ENCODE results near the gene ZNF846.
"Not testable (repeated sequence)": the region's sequence is repeated elsewhere in the genome, so short reads cannot be mapped to it uniquely, and the experiment has no call there.

ZNF846 gene

GRCh38 chr19:9768175-9769112 is at the start of gene ZNF846:
ZNF846 (minus strand) TSS chr19:9768738; CDS start chr19:9764950, 3,788 bp downstream.
- Mint-ChIP-seq H3K4me1 (ENCODE audit: low read depth) (peaks cover 8% of the 10 kb centered on the region), H3K27ac (peak within 1 kb of the TSS; percentile 98), H3K9me3 (ENCODE audit: low read depth) (peaks cover 8% of the 10 kb centered on the region), H3K36me3 (peaks cover 13% of the 10 kb centered on the region), H3K4me3 (peak within 1 kb of the TSS; percentile 99), H3K27me3 (no peaks in the 10 kb centered on the region)

DNA sequence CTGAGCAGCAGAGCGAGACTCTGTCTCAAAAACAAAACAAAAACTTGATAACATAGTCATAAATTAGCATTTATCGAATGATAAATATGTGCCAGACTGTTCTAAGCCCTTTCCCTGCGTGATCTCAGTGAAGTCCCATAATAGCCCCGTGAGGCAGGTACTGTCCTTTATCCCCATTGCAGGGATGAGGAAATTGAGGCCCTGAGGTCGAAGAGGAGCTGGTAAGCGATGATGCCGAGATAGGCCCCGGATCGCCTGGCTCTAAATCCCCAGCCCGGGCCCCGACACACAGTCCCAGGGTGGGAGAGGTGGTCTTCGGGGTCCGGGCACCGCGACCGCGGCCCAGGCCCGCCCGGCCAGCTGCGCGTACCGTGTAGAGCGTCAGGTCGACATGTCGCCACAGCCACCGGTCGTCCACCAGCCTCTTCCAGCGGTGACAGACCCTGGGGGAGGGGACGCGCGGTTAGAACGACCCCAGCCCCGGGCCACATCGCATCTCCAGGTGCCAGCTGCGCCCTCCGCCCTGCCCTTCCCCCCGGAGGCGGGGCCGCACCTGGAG is 49.7 kb upstream of the ZNF846 start:
- peaks cover 11% of the 10 kb centered on the region for H3K36me3 Mint-ChIP-seq
- no peaks in the 10 kb centered on the region for H3K27me3 Mint-ChIP-seq
- peaks cover 28% of the 10 kb centered on the region for H3K4me1 Mint-ChIP-seq (ENCODE audit: low read depth)
- peak overlapping the region; percentile 83 for H3K27ac Mint-ChIP-seq
- no peaks in the 10 kb centered on the region for H3K9me3 Mint-ChIP-seq (ENCODE audit: low read depth)
- peak overlapping the region; percentile 89 for H3K4me3 Mint-ChIP-seq

DNA sequence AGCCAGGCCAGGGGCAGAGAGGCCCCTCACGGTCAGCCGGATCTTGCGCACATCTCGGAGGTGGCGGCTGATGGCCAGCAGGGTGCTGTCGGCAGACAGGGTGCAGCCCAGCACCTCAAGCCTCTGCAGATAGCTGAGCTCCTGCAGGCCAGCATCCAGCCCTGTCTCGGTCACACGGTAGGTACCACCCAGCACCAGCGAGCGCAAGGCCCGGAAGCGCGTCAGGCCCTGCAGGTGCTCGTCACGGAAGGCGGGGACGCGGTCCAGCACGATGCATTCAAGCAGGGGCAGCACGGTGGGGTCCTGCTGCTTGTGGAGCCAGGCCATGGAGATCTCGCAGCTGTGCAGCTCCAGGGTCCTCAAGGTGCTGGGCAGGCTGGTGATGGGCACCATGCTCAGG is 42.6 kb upstream of the ZNF846 start:
- H3K4me1 Mint-ChIP-seq (ENCODE audit: low read depth) = peaks cover 35% of the 10 kb centered on the region
- no peak overlapping the region for H3K27ac Mint-ChIP-seq
- H3K36me3 Mint-ChIP-seq = peaks cover 13% of the 10 kb centered on the region
- H3K9me3 Mint-ChIP-seq (ENCODE audit: low read depth) = no peaks in the 10 kb centered on the region
- H3K27me3 Mint-ChIP-seq = no peaks in the 10 kb centered on the region
- no peak overlapping the region for H3K4me3 Mint-ChIP-seq

DNA sequence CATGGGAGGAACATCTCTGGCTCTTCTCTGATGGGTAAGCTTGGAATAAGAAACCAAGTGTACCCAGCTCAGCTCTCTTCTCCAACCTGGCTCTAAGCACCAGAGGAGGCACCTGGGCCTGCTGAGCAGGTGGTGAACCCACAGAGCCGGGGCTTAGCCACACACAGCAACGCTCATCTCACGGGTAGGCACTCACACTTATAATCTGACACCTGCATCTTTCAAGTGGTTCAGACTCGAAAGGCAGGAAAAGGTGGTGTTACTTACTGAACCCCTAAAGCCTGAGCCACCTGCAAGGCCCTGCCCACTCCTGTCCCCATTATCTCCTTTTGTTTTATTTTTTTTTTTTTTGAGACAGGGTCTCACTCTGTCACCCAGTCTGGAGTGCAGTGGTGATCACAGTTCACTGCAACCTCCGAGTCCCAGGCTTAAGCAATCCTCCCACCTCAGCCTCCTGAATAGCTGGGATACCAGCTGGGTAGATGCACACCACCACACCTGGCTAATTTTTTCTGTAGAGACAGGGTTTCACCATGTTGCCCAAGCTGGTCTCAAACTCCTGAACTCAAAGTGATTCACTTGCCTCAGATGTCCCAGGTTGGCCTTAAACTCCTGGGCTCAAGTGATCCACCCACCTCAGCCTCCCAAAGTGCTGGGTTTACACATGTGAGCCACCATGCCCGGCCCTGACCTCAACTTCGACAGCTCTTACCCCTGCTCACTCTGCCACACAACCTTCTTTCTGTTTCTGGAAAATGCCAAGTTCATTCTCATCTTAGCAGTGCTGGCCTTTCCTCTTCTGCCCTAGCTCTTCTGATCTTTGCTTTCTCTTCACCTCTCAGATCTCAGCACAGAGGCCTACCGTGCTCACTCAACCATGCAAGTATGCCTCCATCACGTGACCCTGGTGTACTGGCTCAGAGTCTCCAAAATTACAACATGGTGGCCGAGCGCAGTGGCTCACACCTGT is 40.6 kb upstream of the ZNF846 start:
- Mint-ChIP-seq H3K4me1 (ENCODE audit: low read depth) (peaks cover 37% of the 10 kb centered on the region), H3K4me3 (peak overlapping the region; percentile 52), H3K36me3 (peaks cover 9% of the 10 kb centered on the region), H3K27me3 (no peaks in the 10 kb centered on the region), H3K9me3 (ENCODE audit: low read depth) (no peaks in the 10 kb centered on the region), H3K27ac (peak overlapping the region; percentile 94)

- H3K4me1 Mint-ChIP-seq (ENCODE audit: low read depth) = peaks cover 34% of the 10 kb centered on the region
- peak overlapping the region; percentile 81 for H3K27ac Mint-ChIP-seq
- H3K27me3 Mint-ChIP-seq = no peaks in the 10 kb centered on the region
- no peaks in the 10 kb centered on the region for H3K9me3 Mint-ChIP-seq (ENCODE audit: low read depth)
- peaks cover 6% of the 10 kb centered on the region for H3K36me3 Mint-ChIP-seq
- H3K4me3 Mint-ChIP-seq = no peak overlapping the region
Measured at GRCh38 chr19:9806803-9807202, 38.3 kb upstream of the ZNF846 start.

DNA sequence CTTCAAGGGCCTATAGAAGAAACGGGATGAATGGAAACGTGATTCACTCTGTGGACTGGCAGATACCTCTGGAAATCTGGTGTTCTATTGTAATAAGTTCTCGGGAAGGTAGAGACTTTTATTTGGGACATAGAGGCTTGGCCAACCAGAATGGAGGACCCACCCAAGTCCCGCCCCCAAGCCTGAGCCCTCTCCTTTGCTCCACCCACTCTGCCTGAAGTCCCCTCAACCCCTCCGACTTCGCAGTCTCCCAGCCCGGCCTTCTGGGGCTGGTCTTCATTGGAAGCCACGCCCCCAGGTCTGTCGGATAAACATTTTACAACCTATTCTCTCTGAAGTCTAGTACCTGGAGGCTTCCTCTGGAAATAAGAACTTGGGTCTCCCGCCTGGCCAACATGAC is 33.4 kb upstream of the ZNF846 start:
- H3K9me3 Mint-ChIP-seq (ENCODE audit: low read depth) = no peaks in the 10 kb centered on the region
- H3K4me3 Mint-ChIP-seq = no peak overlapping the region
- no peaks in the 10 kb centered on the region for H3K36me3 Mint-ChIP-seq
- H3K4me1 Mint-ChIP-seq (ENCODE audit: low read depth) = peaks cover 22% of the 10 kb centered on the region
- no peak overlapping the region for H3K27ac Mint-ChIP-seq
- no peaks in the 10 kb centered on the region for H3K27me3 Mint-ChIP-seq

- Mint-ChIP-seq H3K27ac (peak overlapping the region; percentile 3), H3K27me3 (no peaks in the 10 kb centered on the region), H3K36me3 (no peaks in the 10 kb centered on the region), H3K4me3 (no peak overlapping the region), H3K4me1 (ENCODE audit: low read depth) (peaks cover 22% of the 10 kb centered on the region), H3K9me3 (ENCODE audit: low read depth) (no peaks in the 10 kb centered on the region)
Measured at GRCh38 chr19:9799162-9799561, 30.6 kb upstream of the ZNF846 start.

DNA sequence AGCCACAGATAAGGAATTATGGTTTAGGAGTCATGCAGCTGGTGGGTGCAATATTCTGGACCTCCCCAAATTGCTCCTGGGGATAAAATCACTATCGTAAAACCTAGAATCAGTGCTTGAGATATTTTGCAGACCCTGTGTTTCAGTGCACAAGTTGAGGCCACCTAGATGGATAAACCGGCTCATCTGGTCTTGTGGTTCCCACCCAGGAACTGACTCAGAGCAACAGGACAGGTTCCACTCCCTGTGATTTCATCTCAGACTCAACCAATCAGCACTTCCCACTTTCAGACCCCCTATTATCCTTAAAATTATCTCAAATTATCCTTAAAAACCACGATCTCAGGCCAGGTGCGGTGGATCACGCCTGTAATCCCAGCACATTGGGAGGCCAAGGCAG is 29.3 kb upstream of the ZNF846 start:
- no peaks in the 10 kb centered on the region for H3K36me3 Mint-ChIP-seq
- no peaks in the 10 kb centered on the region for H3K27me3 Mint-ChIP-seq

GRCh38 chr19:9796113-9796773 is 27.7 kb upstream of the ZNF846 start:
- no peaks in the 10 kb centered on the region for H3K36me3 Mint-ChIP-seq
- H3K4me3 Mint-ChIP-seq = peak overlapping the region; percentile 20
- peaks cover 4% of the 10 kb centered on the region for H3K9me3 Mint-ChIP-seq (ENCODE audit: low read depth)
- peaks cover 29% of the 10 kb centered on the region for H3K4me1 Mint-ChIP-seq (ENCODE audit: low read depth)
- no peaks in the 10 kb centered on the region for H3K27me3 Mint-ChIP-seq
- H3K27ac Mint-ChIP-seq = peak overlapping the region; percentile 11

More for the DNA sequence above, 29.3 kb upstream of the ZNF846 start:
- H3K27ac Mint-ChIP-seq = no peak overlapping the region
- H3K9me3 Mint-ChIP-seq (ENCODE audit: low read depth) = peaks cover 4% of the 10 kb centered on the region
- peaks cover 25% of the 10 kb centered on the region for H3K4me1 Mint-ChIP-seq (ENCODE audit: low read depth)
- H3K4me3 Mint-ChIP-seq = no peak overlapping the region

- H3K27me3 Mint-ChIP-seq = no peaks in the 10 kb centered on the region
- peaks cover 25% of the 10 kb centered on the region for H3K4me1 Mint-ChIP-seq (ENCODE audit: low read depth)
- no peaks in the 10 kb centered on the region for H3K36me3 Mint-ChIP-seq
- H3K9me3 Mint-ChIP-seq (ENCODE audit: low read depth) = peaks cover 4% of the 10 kb centered on the region
- peak overlapping the region; percentile 85 for H3K27ac Mint-ChIP-seq
- peak overlapping the region; percentile 91 for H3K4me3 Mint-ChIP-seq
Measured at GRCh38 chr19:9793071-9793591, 24.6 kb upstream of the ZNF846 start.

DNA sequence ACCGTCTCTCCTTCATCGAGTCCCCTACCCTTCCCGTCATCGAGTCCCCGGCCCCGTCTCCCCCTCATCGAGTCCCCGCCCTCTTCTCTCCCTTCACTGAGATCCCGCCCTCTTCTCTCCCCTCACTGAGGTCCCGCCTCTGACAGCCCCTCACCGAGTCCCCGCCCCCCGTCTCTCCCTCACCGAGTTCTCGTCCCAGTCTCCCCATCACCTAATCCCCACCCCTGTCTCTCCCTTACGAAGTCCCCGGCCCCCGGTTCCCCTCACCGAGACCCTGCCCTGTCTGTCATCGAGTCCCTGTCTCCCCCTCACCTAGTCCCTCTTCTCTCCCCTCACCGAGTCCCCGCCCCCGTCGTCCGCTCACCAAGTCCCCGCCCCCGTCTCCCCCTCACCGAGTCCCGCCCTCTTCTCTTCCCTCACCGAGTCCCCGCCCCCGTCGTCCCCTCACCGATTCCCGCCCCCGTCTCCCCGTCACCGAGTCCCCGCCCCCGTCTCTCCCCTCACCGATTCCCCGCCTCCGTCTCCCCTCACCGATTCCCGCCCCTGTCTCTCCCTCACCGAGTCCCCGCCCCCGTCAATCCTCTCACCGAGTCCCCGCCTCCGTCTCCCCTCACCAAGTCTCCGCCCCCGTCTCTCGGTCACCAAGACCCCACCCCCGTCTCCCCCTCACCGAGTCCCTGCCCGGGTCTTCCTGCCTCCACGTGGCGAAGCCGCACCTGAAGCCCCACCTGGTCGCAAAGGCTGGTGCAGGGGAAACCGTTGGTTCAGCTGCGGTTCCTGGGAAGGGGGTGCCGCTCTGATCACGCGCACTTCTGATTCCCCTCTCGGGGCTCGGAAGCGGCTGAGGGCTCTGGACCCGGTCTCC is 23.9 kb upstream of the ZNF846 start:
- Mint-ChIP-seq H3K36me3 (no peaks in the 10 kb centered on the region), H3K9me3 (ENCODE audit: low read depth) (peaks cover 4% of the 10 kb centered on the region), H3K27me3 (no peaks in the 10 kb centered on the region), H3K27ac (peak overlapping the region; percentile 81), H3K4me3 (peak overlapping the region; percentile 91), H3K4me1 (ENCODE audit: low read depth) (peaks cover 23% of the 10 kb centered on the region)

- peaks cover 24% of the 10 kb centered on the region for H3K4me1 Mint-ChIP-seq (ENCODE audit: low read depth)
- no peaks in the 10 kb centered on the region for H3K27me3 Mint-ChIP-seq
- peak overlapping the region; percentile 91 for H3K4me3 Mint-ChIP-seq
- peaks cover 4% of the 10 kb centered on the region for H3K9me3 Mint-ChIP-seq (ENCODE audit: low read depth)
- H3K27ac Mint-ChIP-seq = peak overlapping the region; percentile 86
- no peaks in the 10 kb centered on the region for H3K36me3 Mint-ChIP-seq
Measured at GRCh38 chr19:9791552-9792205, 23.1 kb upstream of the ZNF846 start.

DNA sequence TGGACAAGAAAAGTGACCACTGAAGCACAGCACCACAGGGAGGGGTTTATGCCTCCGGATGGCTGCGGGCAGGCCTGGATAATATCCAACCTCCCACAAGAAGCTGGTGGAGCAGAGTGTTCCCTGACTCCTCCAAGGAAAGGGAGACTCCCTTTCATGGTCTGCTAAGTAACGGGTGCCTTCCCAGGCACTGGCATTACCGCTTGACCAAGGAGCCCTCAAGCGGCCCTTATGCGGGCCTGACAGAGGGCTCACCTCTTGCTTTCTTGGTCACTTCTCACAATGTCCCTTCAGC is 22.5 kb upstream of the ZNF846 start:
- not testable (repeated sequence) for H3K27me3 Mint-ChIP-seq; H3K36me3 Mint-ChIP-seq; H3K9me3 Mint-ChIP-seq (ENCODE audit: low read depth)
- Mint-ChIP-seq H3K27ac (peak overlapping the region; percentile 41), H3K4me3 (peak overlapping the region; percentile 91), H3K4me1 (ENCODE audit: low read depth) (peaks cover 22% of the 10 kb centered on the region)

Data from activated naive CD8-positive, alpha-beta T cell (primary cell).